BJ (cell line): ENCODE results near the gene RTN4RL1. TPM values are rescaled to one million over a fixed set of nuclear protein-coding genes. Genes with fewer than 3 reads are reported as not detected.

Experiments
- CTCF ChIA-PET: fragments of 350-600 bp; formaldehyde crosslinking; extraction: SDS; loops from one replicate; lab custom pipeline; 2021; ENCODE audit warnings: antibody characterized with exemption, inconsistent platforms; lab: Yijun Ruan, JAX
- POLR2A ChIA-PET: fragments of 300-600 bp; sonication (Branson Sonifier 250); formaldehyde crosslinking; extraction: SDS; loops from one replicate; lab custom pipeline; 2021; ENCODE audit warnings: antibody characterized with exemption; lab: Charles Lee
- DNase-seq: peaks from one replicate; pipeline ENCODE4 v3.0.0-alpha.2; 2011; ENCODE audit warnings: low read depth
- H3K27me3 ChIP-seq: 2 replicates; pipeline ENCODE4 v1.6.0; 2011; ENCODE audit warnings: low read length; ENCODE audit not compliant: control insufficient read depth, insufficient read depth
- H3K36me3 ChIP-seq: 2 replicates; pipeline ENCODE4 v1.5.1; 2011; ENCODE audit warnings: low read length; ENCODE audit not compliant: control insufficient read depth, insufficient read depth
- H3K4me3 ChIP-seq: 2 replicates; pipeline ENCODE4 v1.5.1; 2011; ENCODE audit warnings: low read depth, mild to moderate bottlenecking, control low read depth, low read length
- polyA plus RNA-seq: library from polyadenylated mRNA; depleted of rRNA; stranded (reverse); fragments of >200 nt; gene quantifications from 2 replicates; pipeline ENCODE4 v1.2.3, GENCODE V29; 2011
- TF ChIP-seq, protein P1 (sequence below): IDR thresholded peaks from 2 replicates; pipeline ENCODE4 v1.5.1; 2011; ENCODE audit warnings: low read depth, mild to moderate bottlenecking, control low read depth, inconsistent platforms, low read length, moderate library complexity; ENCODE audit not compliant: insufficient read depth

The RTN4RL1 gene
- polyA plus RNA-seq, 1 experiment: 0.32 TPM

DNA sequence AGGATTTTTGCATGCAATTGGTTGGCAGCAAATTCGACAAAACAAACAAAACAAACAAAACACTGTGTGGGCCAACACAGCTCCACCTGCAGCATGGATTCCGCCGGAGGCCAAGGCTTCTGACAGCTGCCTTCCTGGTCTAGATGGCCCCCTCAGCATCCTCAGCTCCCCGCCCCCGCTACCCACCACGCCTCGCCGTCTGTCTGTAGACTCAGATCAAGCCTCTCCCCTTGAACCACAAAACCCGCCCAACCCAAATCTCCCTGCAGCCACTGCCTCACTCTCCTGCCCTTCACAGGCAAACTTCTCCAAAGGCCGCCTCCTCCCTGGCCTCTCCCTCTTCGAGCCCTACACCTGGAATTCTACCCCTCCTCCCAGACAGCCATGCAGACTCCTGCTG, 57.9 kb downstream of the RTN4RL1 start:
- H3K27me3 ChIP-seq: no peaks in the 10 kb centered on the region
- no peaks in the 10 kb centered on the region for H3K36me3 ChIP-seq
- H3K4me3 ChIP-seq: no peak overlapping the region
- ChIA-PET POLR2A (no interaction called here), CTCF (no interaction called here)
- DNase-seq: no peak
- TF ChIP-seq, protein P1, sequence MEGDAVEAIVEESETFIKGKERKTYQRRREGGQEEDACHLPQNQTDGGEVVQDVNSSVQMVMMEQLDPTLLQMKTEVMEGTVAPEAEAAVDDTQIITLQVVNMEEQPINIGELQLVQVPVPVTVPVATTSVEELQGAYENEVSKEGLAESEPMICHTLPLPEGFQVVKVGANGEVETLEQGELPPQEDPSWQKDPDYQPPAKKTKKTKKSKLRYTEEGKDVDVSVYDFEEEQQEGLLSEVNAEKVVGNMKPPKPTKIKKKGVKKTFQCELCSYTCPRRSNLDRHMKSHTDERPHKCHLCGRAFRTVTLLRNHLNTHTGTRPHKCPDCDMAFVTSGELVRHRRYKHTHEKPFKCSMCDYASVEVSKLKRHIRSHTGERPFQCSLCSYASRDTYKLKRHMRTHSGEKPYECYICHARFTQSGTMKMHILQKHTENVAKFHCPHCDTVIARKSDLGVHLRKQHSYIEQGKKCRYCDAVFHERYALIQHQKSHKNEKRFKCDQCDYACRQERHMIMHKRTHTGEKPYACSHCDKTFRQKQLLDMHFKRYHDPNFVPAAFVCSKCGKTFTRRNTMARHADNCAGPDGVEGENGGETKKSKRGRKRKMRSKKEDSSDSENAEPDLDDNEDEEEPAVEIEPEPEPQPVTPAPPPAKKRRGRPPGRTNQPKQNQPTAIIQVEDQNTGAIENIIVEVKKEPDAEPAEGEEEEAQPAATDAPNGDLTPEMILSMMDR: no peak

DNA sequence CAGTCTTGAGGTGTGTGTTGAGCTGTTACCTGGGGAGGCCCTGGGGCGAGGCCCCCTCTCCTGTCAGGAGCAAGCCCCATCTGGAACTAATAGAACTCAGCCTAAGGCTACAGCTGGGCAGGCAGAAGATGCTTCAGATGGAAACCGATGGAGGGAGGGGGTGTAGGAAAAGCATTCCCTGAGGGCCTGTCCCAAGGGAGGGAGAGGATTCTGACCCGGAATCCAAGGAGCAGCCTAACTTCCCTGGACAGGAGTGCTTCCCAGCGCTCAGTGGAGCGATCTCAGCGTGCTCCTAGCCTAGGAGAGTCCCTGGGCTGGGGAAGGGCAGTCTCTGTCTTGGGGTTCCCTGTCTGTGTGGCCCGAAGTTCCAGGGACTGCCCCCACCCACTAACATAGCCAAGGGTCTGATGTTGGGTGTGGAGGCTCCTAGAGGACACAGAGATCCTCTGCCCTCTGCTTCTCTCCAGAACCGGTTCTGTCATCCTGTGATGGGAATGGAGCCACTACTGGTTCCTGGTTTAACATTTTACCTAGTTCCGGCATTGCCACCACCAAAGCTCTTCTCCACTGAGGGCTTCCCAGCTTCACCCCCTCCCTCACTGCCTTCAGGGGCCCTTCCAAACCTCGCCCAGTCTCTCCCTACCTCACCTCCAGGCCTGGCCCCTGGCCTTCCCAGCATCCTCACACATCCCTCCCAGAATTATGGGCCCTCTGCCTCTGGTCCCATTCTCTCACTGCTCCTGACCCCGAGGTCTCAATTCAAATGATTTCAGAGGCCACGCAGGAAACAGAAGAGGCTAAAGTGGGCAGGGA, 58.7 kb downstream of the RTN4RL1 start:
- POLR2A ChIA-PET: no interaction called here
- TF ChIP-seq, protein P1: no peak
- Histone ChIP-seq H3K27me3 (no peaks in the 10 kb centered on the region), H3K4me3 (no peak overlapping the region), H3K36me3 (no peaks in the 10 kb centered on the region)
- DNase-seq: no peak
- CTCF ChIA-PET: no interaction called here

DNA sequence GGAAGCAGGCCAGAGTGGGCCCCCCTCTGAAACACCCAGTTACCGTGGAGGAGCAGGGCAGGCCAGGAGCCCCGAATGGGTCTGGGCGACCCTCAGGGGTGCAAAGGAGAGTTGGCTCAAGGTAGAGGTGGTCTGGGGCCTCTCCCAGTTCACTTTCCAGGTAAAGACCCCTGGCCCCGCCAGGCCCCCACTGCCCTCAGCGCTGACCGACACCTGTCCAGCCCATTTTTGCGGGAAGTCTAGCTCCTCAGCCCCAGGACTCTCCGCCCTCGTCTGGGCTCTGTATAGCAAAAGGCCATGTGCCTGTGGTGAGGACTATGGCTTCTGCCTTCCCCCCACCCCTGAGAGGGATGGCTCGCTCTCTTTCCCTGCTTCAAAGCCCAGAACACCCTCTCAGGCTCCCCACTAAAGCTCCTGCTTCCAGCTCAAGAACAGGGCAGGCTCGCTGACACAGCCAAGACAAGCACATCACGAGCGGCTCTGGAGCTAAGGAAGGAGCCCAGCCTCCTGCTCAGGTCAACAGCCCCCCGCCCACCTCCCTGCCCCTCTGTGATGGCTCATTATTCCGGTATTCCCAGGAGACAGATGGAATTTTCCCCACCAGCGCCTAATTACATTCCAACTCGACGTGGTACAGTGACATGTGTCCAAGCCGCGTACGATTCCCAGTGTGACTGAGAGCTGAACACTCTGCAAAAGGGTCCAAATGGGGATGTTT, 59.4 kb downstream of the RTN4RL1 start:
- CTCF ChIA-PET: no interaction called here
- TF ChIP-seq, protein P1: no peak
- Histone ChIP-seq H3K36me3 (no peaks in the 10 kb centered on the region), H3K27me3 (peaks cover 2% of the 10 kb centered on the region; the same call in 1 of the 2 replicates), H3K4me3 (no peak overlapping the region)
- POLR2A ChIA-PET: no interaction called here
- DNase-seq: no peak

DNA sequence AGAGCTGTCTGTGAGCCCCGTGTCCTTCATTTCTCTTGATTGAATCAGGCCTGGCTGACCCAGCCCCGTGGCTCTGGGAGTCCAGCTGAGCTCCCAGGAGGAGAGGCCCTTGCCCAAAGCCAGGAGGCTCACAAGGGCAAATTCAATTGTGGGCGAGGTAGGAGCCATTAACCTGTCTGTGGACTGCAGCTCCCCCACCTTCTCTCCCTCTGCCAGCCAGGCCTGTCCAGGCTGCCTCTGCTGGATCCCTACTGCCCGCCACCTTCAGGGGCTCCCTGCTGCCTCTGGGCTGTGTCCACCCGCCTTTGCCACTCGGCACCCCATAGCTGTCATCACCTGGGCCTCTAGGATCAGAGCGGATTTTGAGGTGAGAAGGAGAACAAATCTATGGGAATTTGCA, 61.9 kb downstream of the RTN4RL1 start:
- TF ChIP-seq, protein P1: no peak
- H3K36me3 ChIP-seq: no peaks in the 10 kb centered on the region
- CTCF ChIA-PET: interaction anchor here (0.9 kb wide), 1 partner anchor 63 kb away, joined by 3 read pairs; no protein-coding TSS in a partner anchor
- H3K4me3 ChIP-seq: no peak overlapping the region
- no peak for DNase-seq
- H3K27me3 ChIP-seq: peaks cover 2% of the 10 kb centered on the region; the same call in 1 of the 2 replicates
- POLR2A ChIA-PET: no interaction called here

DNA sequence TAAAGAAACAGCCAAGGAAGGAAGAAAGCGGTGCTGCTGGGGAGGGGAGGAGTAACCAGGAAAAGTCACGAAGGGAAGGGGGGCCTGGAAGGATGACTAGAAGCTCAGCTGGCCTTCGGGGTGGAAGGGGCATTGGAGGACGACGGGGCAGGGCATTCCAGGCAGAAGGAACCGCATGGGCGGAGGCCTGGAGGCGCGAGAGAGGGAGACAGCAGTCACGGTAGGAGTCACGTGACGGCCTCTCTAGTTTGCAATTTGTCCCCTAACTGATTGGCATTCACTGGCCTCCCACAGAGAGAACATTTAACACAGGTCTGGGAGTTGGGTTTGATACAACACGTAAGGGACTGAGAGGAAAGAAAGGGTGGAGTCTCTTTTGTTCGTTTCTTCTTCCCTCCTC, 63.9 kb downstream of the RTN4RL1 start:
- Histone ChIP-seq H3K27me3 (peaks cover 2% of the 10 kb centered on the region; the same call in 1 of the 2 replicates), H3K36me3 (no peaks in the 10 kb centered on the region), H3K4me3 (no peak overlapping the region)
- TF ChIP-seq, protein P1: no peak
- no peak for DNase-seq
- POLR2A ChIA-PET: no interaction called here
- CTCF ChIA-PET: no interaction called here
